CD14-positive monocyte (primary cell): Measurements from ENCODE around the gene PTTG2. TPM values are rescaled to one million over a fixed set of nuclear protein-coding genes. Genes with fewer than 3 reads are reported as not detected.

Experiments used
- DNase-seq, 3 donors: peaks; one replicate each; pipeline ENCODE4 v3.0.0-alpha.2; 2011 to 2022
- H2AFZ ChIP-seq: 2 replicates; pipeline ENCODE4 v1.6.0; 2012; ENCODE audit warnings: mild to moderate bottlenecking, low read depth, low read length, inconsistent platforms; ENCODE audit not compliant: insufficient read depth, poor library complexity, severe bottlenecking
- H3K27ac ChIP-seq, 2 donors: 1 replicate in 1 of 2; 2 replicates in 1 of 2; pipeline ENCODE4 v1.5.1; 2012 to 2013; ENCODE audit warnings: low read length in 2 of 2, control low read depth in 1 of 2, inconsistent platforms in 1 of 2, low read depth in 1 of 2, mild to moderate bottlenecking in 1 of 2
- H3K27me3 ChIP-seq, 2 donors: one replicate each; pipeline versions ENCODE4 v1.6.0 to v1.6.1; 2011 to 2013; ENCODE audit warnings: low read length in 2 of 2; ENCODE audit not compliant: control insufficient read depth in 2 of 2, insufficient read depth in 2 of 2
- H3K36me3 ChIP-seq, 2 donors: replicated peaks in 1 of 2; 1 replicate in 1 of 2; 2 replicates in 1 of 2; pipeline versions ENCODE4 v1.5.1 to v1.6.1; 2012 to 2013; ENCODE audit warnings: low read length in 2 of 2, control low read depth in 1 of 2, inconsistent platforms in 1 of 2, mild to moderate bottlenecking in 1 of 2; ENCODE audit not compliant: insufficient read depth in 2 of 2, control insufficient read depth in 1 of 2
- H3K4me1 ChIP-seq, 2 donors: 1 replicate in 1 of 2; 2 replicates in 1 of 2; pipeline versions ENCODE4 v1.5.1 to v1.6.1; 2012 to 2013; ENCODE audit warnings: low read length in 2 of 2, control low read depth in 1 of 2, inconsistent platforms in 1 of 2, mild to moderate bottlenecking in 1 of 2, moderate library complexity in 1 of 2; ENCODE audit not compliant: insufficient read depth in 2 of 2, control insufficient read depth in 1 of 2
- H3K4me2 ChIP-seq: replicated peaks from 2 replicates; pipeline ENCODE3; 2012; ENCODE audit warnings: low read length, moderate library complexity, mild to moderate bottlenecking; ENCODE audit not compliant: poor library complexity, severe bottlenecking; ENCODE audit errors: extremely low read depth
- H3K4me3 ChIP-seq, 3 experiments: fragments of 200-600 bp in 1 of 3; sonication (generic) in 1 of 3; replicated peaks in 1 of 3; 1 replicate in 2 of 3; 2 replicates in 1 of 3; pipeline ENCODE4 v1.5.1; 2011 to 2013; ENCODE audit warnings: low read length in 3 of 3, mild to moderate bottlenecking in 3 of 3, control low read depth in 2 of 3, low read depth in 2 of 3, inconsistent platforms in 1 of 3, moderate library complexity in 1 of 3
- H3K79me2 ChIP-seq: 2 replicates; pipeline ENCODE4 v1.6.0; 2012; ENCODE audit warnings: mild to moderate bottlenecking, control low read depth, inconsistent platforms, low read length, moderate library complexity; ENCODE audit not compliant: insufficient read depth
- H3K9ac ChIP-seq: 2 replicates; pipeline ENCODE4 v1.6.0; 2017; ENCODE audit warnings: low read length, mild to moderate bottlenecking; ENCODE audit not compliant: insufficient read depth, poor library complexity, severe bottlenecking
- H3K9me3 ChIP-seq, 2 donors: replicated peaks in 1 of 2; 1 replicate in 1 of 2; 2 replicates in 1 of 2; pipeline versions ENCODE4 v1.5.1 to v1.6.1; 2012 to 2013; ENCODE audit warnings: low read length in 2 of 2, control low read depth in 1 of 2; ENCODE audit not compliant: control insufficient read depth in 1 of 2, insufficient read depth in 1 of 2
- H4K20me1 ChIP-seq: 2 replicates; pipeline ENCODE4 v1.6.0; 2012; ENCODE audit warnings: mild to moderate bottlenecking, low read length, control low read depth, moderate library complexity; ENCODE audit not compliant: insufficient read depth
- H3K27ac Mint-ChIP-seq, 7 donors: one replicate each; pipeline ENCODE4 v1.8.0; 2020; ENCODE audit warnings: mild to moderate bottlenecking in 7 of 7, mixed read lengths in 7 of 7, moderate library complexity in 6 of 7, inconsistent platforms in 2 of 7
- H3K27me3 Mint-ChIP-seq, 3 donors: one replicate each; pipeline ENCODE4 v1.8.0; 2021 to 2022; ENCODE audit warnings: low read depth in 3 of 3, mild to moderate bottlenecking in 3 of 3, mixed read lengths in 3 of 3, moderate library complexity in 3 of 3, inconsistent platforms in 1 of 3
- H3K36me3 Mint-ChIP-seq, 2 donors: one replicate each; pipeline ENCODE4 v1.8.0; 2020; ENCODE audit warnings: mixed read lengths in 2 of 2, inconsistent platforms in 1 of 2, mild to moderate bottlenecking in 1 of 2
- H3K4me1 Mint-ChIP-seq: one replicate; pipeline ENCODE4 v1.8.0; 2020; ENCODE audit warnings: mild to moderate bottlenecking, mixed read lengths
- H3K4me3 Mint-ChIP-seq, 2 donors: one replicate each; pipeline ENCODE4 v1.8.0; 2020; ENCODE audit warnings: mild to moderate bottlenecking in 2 of 2, mixed read lengths in 2 of 2, moderate library complexity in 1 of 2
- H3K9me3 Mint-ChIP-seq, 7 donors: one replicate each; pipeline ENCODE4 v1.8.0; 2020 to 2022; ENCODE audit warnings: mixed read lengths in 7 of 7, mild to moderate bottlenecking in 6 of 7, moderate library complexity in 6 of 7, inconsistent platforms in 2 of 7
- WGBS: methylation state at CpG from one replicate; pipeline ENCODE4 v1.1.5; 2013; ENCODE audit warnings: missing lambda C conversion rate; ENCODE audit not compliant: insufficient coverage; 5-methylcytosine and 5-hydroxymethylcytosine counted together
- intact Hi-C, 2 donors: fragments of 100-400 bp; cut with micrococcal nuclease; formaldehyde crosslinking; loops; one replicate each; pipeline versions ENCODE4 v1.15.0 to v1.15.1; 2023
- polyA plus RNA-seq, 3 donors: library from polyadenylated mRNA; depleted of rRNA in 1 of 3; unstranded in 2 of 3; stranded (reverse) in 1 of 3; fragments of 300-500 nt in 2 of 3; fragments of >200 nt in 1 of 3; fragmentation: Illumina TruSeq in 2 of 3; gene quantifications; 1 replicate in 2 of 3; 2 replicates in 1 of 3; pipeline ENCODE4 v1.2.3, GENCODE V29; 2012 to 2021
- TF ChIP-seq, protein P1 (sequence below): fragments of 200-600 bp; IDR thresholded peaks from one replicate; pipeline ENCODE4 v1.8.0; 2022; ENCODE audit warnings: antibody characterized with exemption, mild to moderate bottlenecking

The PTTG2 gene
- polyA plus RNA-seq, 3 donors = 2.0 TPM; not detected in 2

- H4K20me1 ChIP-seq = peaks cover 59% of the 10 kb centered on the region
- no peaks in the 10 kb centered on the region for H3K27me3 ChIP-seq
- Mint-ChIP-seq H3K36me3 (peaks cover 5 to 15% of the 10 kb centered on the region in 2 donors), H3K4me1 (peaks cover 69% of the 10 kb centered on the region), H3K4me3 (no peak overlapping the region), H3K9me3 (no peaks in the 10 kb centered on the region), H3K27me3 (no peaks in the 10 kb centered on the region), H3K27ac (peak overlapping the region in 5 of 7 donors; percentile 33 to 77 (median 56))
- H3K79me2 ChIP-seq = peaks cover 98% of the 10 kb centered on the region
- peaks cover 15 to 29% of the 10 kb centered on the region in 2 donors for H3K4me1 ChIP-seq
- 83% methylated on average over 2 of the region's 7 CpGs for WGBS
- no peaks in the 10 kb centered on the region for H3K36me3 ChIP-seq
- H3K9me3 ChIP-seq = no peaks in the 10 kb centered on the region
- intact Hi-C loops = no loop called here
- H3K4me2 ChIP-seq = no peak overlapping the region
- H3K27ac ChIP-seq = peak overlapping the region in 1 of 2 donors; percentile 20
- TF ChIP-seq, protein P1, sequence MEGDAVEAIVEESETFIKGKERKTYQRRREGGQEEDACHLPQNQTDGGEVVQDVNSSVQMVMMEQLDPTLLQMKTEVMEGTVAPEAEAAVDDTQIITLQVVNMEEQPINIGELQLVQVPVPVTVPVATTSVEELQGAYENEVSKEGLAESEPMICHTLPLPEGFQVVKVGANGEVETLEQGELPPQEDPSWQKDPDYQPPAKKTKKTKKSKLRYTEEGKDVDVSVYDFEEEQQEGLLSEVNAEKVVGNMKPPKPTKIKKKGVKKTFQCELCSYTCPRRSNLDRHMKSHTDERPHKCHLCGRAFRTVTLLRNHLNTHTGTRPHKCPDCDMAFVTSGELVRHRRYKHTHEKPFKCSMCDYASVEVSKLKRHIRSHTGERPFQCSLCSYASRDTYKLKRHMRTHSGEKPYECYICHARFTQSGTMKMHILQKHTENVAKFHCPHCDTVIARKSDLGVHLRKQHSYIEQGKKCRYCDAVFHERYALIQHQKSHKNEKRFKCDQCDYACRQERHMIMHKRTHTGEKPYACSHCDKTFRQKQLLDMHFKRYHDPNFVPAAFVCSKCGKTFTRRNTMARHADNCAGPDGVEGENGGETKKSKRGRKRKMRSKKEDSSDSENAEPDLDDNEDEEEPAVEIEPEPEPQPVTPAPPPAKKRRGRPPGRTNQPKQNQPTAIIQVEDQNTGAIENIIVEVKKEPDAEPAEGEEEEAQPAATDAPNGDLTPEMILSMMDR = no peak
- DNase-seq = no peak
- H2AFZ ChIP-seq = no peak overlapping the region
- H3K4me3 ChIP-seq = no peak overlapping the region
- H3K9ac ChIP-seq = no peak overlapping the region
Measured at GRCh38 chr4:37981844-37982720, 21.9 kb downstream of the PTTG2 start.

- intact Hi-C loops = no loop called here
- peaks cover 100% of the 10 kb centered on the region for H3K79me2 ChIP-seq
- no peak overlapping the region for H3K4me3 Mint-ChIP-seq
Measured at GRCh38 chr4:37982736-37983135, 22.5 kb downstream of the PTTG2 start.

More at GRCh38 chr4:37982736-37983135, 22.5 kb downstream of the PTTG2 start:
- TF ChIP-seq, protein P1 = no peak
- Histone ChIP-seq H2AFZ (no peak overlapping the region), H3K27ac (peak overlapping the region in 1 of 2 donors; percentile 20), H4K20me1 (peaks cover 60% of the 10 kb centered on the region), H3K36me3 (no peaks in the 10 kb centered on the region), H3K4me1 (peaks cover 15 to 32% of the 10 kb centered on the region in 2 donors), H3K27me3 (no peaks in the 10 kb centered on the region), H3K9ac (no peak overlapping the region), H3K4me3 (no peak overlapping the region), H3K9me3 (no peaks in the 10 kb centered on the region), H3K4me2 (no peak overlapping the region)
- Mint-ChIP-seq H3K27ac (peak overlapping the region in 6 of 7 donors; percentile 14 to 80 (median 68)), H3K9me3 (no peaks in the 10 kb centered on the region), H3K27me3 (no peaks in the 10 kb centered on the region), H3K36me3 (peaks cover 6 to 15% of the 10 kb centered on the region in 2 donors), H3K4me1 (peaks cover 70% of the 10 kb centered on the region)
- WGBS = 87% methylated on average over 3 of the region's 5 CpGs
- no peak for DNase-seq
